Breast epithelium (tissue), 3 donors: ENCODE results near the gene LIMS4.
"Not testable (repeated sequence)": the region's sequence is repeated elsewhere in the genome, so short reads cannot be mapped to it uniquely, and the experiment has no call there.

ENCODE experiments used
- POLR2A ChIP-seq: fragments of 450-650 bp; IDR thresholded peaks from one replicate; pipeline ENCODE4 v1.6.1; 2016; ENCODE audit warnings: antibody characterized with exemption, mild to moderate bottlenecking, moderate library complexity
- POLR2AphosphoS5 ChIP-seq, 3 donors: sonication (generic); formaldehyde crosslinking; IDR thresholded peaks; one replicate each; pipeline ENCODE4 v1.6.1; 2017; ENCODE audit warnings: antibody characterized with exemption in 3 of 3
- TF ChIP-seq, protein P1 (sequence below), 3 donors: fragments of 450-650 bp; IDR thresholded peaks; one replicate each; pipeline ENCODE4 v1.5.1; 2016 to 2017; ENCODE audit warnings: antibody characterized with exemption in 3 of 3, mild to moderate bottlenecking in 3 of 3, moderate library complexity in 3 of 3

DNA sequence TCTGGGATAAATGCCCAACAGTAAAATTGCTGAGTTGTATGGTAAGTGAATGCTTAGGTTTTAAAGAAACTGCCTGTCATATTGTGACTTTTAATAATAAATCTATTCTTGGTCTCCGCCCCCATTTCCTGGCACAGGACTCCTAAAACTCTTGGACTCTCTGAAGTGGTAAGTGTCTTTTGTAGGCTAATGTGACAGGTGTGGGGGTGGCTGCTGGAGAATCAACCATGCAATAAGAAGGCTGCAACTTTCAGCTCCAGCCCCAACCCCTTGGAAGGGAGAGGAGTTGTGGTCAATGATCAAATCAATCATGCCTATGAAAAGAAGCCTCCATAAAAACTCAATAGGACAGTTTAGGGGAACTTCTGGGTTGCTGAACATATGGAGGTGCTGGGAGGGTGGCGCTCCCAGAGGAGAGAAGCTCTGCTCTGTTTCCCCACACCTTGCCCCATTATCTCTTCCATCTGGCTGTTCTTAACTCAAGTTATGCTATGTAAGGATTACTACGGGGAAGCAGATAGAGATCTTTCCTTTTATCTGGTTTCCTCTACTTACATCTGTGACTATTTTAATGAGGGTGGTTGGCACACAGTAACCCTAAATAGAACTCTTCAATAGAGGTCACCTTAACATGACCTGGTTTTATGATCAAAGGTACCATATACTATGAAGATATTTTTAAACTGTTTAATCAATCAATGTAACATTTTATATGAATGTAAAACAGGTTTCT is 3.2 kb upstream of the LIMS4 start:
- TF ChIP-seq POLR2AphosphoS5 (IDR thresholded peaks at IDR 0.05); POLR2A: not testable (repeated sequence)
- TF ChIP-seq, protein P1, sequence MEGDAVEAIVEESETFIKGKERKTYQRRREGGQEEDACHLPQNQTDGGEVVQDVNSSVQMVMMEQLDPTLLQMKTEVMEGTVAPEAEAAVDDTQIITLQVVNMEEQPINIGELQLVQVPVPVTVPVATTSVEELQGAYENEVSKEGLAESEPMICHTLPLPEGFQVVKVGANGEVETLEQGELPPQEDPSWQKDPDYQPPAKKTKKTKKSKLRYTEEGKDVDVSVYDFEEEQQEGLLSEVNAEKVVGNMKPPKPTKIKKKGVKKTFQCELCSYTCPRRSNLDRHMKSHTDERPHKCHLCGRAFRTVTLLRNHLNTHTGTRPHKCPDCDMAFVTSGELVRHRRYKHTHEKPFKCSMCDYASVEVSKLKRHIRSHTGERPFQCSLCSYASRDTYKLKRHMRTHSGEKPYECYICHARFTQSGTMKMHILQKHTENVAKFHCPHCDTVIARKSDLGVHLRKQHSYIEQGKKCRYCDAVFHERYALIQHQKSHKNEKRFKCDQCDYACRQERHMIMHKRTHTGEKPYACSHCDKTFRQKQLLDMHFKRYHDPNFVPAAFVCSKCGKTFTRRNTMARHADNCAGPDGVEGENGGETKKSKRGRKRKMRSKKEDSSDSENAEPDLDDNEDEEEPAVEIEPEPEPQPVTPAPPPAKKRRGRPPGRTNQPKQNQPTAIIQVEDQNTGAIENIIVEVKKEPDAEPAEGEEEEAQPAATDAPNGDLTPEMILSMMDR (IDR thresholded peaks at IDR 0.05) = not testable (repeated sequence)
